HepG2 (cell line): ENCODE measurements around the gene ERCC6L2. TPM values are rescaled to one million over a fixed set of nuclear protein-coding genes. Genes with fewer than 3 reads are reported as not detected.
A peak's percentile ranks its signal among the peaks of the same experiment; 100 is the strongest.

Experiments used
- IRX3 ChIP-seq: sonication (generic); formaldehyde crosslinking; IDR thresholded peaks from 2 replicates; pipeline ENCODE4 v1.8.1; 2023; ENCODE audit warnings: mild to moderate bottlenecking, low read depth, missing genetic modification reagents, borderline replicate concordance
- PHF21A ChIP-seq: sonication (generic); formaldehyde crosslinking; IDR thresholded peaks from 2 replicates; pipeline ENCODE4 v1.5.0; 2020; ENCODE audit warnings: mild to moderate bottlenecking, missing genetic modification reagents
- REXO4 ChIP-seq: sonication (generic); formaldehyde crosslinking; IDR thresholded peaks from 2 replicates; pipeline ENCODE4 v1.8.0; 2022; ENCODE audit warnings: missing genetic modification reagents, mild to moderate bottlenecking, borderline replicate concordance
- ZFY ChIP-seq: sonication (generic); formaldehyde crosslinking; IDR thresholded peaks from 2 replicates; pipeline ENCODE4 v1.4.0; 2020; ENCODE audit warnings: missing genetic modification reagents
- ZNF605 ChIP-seq: sonication (generic); formaldehyde crosslinking; IDR thresholded peaks from 2 replicates; pipeline ENCODE4 v1.8.0; 2022; ENCODE audit warnings: mild to moderate bottlenecking, missing genetic modification reagents
- ZNF660 ChIP-seq: sonication (generic); formaldehyde crosslinking; IDR thresholded peaks from 2 replicates; pipeline ENCODE4 v1.5.1; 2020; ENCODE audit warnings: mild to moderate bottlenecking, low read depth, missing genetic modification reagents, borderline replicate concordance
- polyA plus RNA-seq, 8 experiments: library from polyadenylated mRNA; depleted of rRNA in 3 of 8; stranded (reverse) in 7 of 8; unstranded in 1 of 8; fragments of >200 nt; fragmentation: Illumina TruSeq in 4 of 8; extraction: Trizol in 4 of 8; gene quantifications; 2 replicates each; pipeline versions ENCODE4 v1.2.1 to v1.2.3, GENCODE V29; 2011 to 2016; ENCODE audit warnings: low read depth in 4 of 8, missing spikeins in 1 of 8, mixed read lengths in 1 of 8; ENCODE audit not compliant: insufficient read depth in 1 of 8
- total RNA-seq, 5 experiments: library from RNA; depleted of rRNA; stranded (reverse); fragments of >200 nt; fragmentation: Illumina TruSeq; extraction: Trizol; gene quantifications; 2 replicates each; pipeline ENCODE4 v1.2.3, GENCODE V29; 2016; ENCODE audit warnings: low read depth in 1 of 5
- TF ChIP-seq, protein P1 (sequence below), 2 experiments: fragments of 450-650 bp in 1 of 2; sonication (generic) in 1 of 2; formaldehyde crosslinking in 1 of 2; IDR thresholded peaks; 2 replicates each; pipeline versions ENCODE4 v1.6.1 to v1.8.0; 2016 to 2022; ENCODE audit warnings: antibody characterized with exemption in 1 of 2, mild to moderate bottlenecking in 1 of 2, missing genetic modification reagents in 1 of 2
- TF ChIP-seq, protein P2 (sequence below): sonication (generic); formaldehyde crosslinking; IDR thresholded peaks from 2 replicates; pipeline ENCODE4 v1.4.0; 2020; ENCODE audit warnings: mild to moderate bottlenecking, missing genetic modification reagents, borderline replicate concordance
- TF ChIP-seq, protein P3 (sequence below): IDR thresholded peaks from 2 replicates; pipeline ENCODE4 v1.6.1; 2016; ENCODE audit warnings: low read depth, missing genetic modification reagents, missing compliant biosample characterization

Gene ERCC6L2
- total and polyA plus RNA-seq, 2 of the 13 experiments (the other 11 are each of a cell fraction or from before 2014, with no cell fraction given) = 13.4 to 45.9 TPM

DNA sequence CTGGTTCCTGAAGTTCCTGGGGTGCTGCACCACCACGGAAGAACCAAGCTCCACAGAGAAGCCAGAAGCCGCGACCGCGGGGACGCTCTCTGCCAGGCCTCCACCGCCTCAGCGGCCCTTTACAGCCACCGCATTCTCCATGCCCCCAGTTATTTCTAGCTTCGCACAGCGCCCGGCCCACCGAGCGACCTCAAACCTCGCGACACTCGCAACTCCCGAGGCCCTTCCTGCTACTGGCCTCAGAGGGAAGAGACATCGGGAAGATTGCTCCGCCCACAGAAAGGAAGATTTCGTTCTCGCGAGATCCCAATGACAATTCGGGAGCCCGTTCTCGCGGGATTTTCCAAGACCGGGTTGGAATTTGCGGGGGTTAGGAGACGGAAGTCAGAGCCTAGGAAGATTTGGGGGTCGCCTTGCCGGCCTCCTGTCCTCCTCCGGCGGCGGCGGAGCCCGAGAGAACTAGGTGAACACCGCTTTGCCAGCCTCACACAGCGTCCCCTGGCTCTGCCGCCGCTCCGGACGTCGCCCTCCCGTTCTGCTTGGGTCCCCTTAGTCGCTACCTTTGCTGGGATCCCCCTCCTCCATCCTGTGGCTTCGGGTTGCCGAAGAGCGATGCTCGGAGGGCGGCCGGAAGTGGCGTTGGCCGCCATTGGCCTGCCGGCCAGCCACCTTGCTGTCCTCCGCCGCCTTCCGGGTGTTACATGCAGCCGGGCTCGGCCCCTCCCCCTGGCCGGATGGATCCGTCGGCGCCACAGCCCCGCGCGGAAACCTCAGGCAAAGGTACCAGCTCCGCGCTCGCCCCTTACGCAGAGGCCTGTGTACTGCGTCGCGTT lies at the start of gene ERCC6L2 (continued):
- TF ChIP-seq, protein P1, sequence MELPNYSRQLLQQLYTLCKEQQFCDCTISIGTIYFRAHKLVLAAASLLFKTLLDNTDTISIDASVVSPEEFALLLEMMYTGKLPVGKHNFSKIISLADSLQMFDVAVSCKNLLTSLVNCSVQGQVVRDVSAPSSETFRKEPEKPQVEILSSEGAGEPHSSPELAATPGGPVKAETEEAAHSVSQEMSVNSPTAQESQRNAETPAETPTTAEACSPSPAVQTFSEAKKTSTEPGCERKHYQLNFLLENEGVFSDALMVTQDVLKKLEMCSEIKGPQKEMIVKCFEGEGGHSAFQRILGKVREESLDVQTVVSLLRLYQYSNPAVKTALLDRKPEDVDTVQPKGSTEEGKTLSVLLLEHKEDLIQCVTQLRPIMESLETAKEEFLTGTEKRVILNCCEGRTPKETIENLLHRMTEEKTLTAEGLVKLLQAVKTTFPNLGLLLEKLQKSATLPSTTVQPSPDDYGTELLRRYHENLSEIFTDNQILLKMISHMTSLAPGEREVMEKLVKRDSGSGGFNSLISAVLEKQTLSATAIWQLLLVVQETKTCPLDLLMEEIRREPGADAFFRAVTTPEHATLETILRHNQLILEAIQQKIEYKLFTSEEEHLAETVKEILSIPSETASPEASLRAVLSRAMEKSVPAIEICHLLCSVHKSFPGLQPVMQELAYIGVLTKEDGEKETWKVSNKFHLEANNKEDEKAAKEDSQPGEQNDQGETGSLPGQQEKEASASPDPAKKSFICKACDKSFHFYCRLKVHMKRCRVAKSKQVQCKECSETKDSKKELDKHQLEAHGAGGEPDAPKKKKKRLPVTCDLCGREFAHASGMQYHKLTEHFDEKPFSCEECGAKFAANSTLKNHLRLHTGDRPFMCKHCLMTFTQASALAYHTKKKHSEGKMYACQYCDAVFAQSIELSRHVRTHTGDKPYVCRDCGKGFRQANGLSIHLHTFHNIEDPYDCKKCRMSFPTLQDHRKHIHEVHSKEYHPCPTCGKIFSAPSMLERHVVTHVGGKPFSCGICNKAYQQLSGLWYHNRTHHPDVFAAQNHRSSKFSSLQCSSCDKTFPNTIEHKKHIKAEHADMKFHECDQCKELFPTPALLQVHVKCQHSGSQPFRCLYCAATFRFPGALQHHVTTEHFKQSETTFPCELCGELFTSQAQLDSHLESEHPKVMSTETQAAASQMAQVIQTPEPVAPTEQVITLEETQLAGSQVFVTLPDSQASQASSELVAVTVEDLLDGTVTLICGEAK (IDR thresholded peaks at IDR 0.05) = peak; percentile 92
- TF ChIP-seq, protein P1 (CRISPR knock-in tag; IDR thresholded peaks at IDR 0.05) = peak; percentile 83
- TF ChIP-seq IRX3 (CRISPR knock-in tag) (peak; percentile 54), PHF21A (CRISPR knock-in tag) (peak; percentile 76), ZNF660 (CRISPR knock-in tag) (0 out of 2 replicates have a peak, but pooled peaks have one; percentile 55), ZNF605 (CRISPR knock-in tag) (peak; percentile 79), ZFY (CRISPR knock-in tag) (peak; percentile 87), REXO4 (peak; percentile 50; the same call in 1 of the 2 replicates)
- TF ChIP-seq, protein P2, sequence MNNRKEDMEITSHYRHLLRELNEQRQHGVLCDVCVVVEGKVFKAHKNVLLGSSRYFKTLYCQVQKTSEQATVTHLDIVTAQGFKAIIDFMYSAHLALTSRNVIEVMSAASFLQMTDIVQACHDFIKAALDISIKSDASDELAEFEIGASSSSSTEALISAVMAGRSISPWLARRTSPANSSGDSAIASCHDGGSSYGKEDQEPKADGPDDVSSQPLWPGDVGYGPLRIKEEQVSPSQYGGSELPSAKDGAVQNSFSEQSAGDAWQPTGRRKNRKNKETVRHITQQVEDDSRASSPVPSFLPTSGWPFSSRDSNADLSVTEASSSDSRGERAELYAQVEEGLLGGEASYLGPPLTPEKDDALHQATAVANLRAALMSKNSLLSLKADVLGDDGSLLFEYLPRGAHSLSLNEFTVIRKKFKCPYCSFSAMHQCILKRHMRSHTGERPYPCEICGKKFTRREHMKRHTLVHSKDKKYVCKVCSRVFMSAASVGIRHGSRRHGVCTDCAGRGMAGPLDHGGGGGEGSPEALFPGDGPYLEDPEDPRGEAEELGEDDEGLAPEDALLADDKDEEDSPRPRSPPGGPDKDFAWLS = no peak
- TF ChIP-seq, protein P3, sequence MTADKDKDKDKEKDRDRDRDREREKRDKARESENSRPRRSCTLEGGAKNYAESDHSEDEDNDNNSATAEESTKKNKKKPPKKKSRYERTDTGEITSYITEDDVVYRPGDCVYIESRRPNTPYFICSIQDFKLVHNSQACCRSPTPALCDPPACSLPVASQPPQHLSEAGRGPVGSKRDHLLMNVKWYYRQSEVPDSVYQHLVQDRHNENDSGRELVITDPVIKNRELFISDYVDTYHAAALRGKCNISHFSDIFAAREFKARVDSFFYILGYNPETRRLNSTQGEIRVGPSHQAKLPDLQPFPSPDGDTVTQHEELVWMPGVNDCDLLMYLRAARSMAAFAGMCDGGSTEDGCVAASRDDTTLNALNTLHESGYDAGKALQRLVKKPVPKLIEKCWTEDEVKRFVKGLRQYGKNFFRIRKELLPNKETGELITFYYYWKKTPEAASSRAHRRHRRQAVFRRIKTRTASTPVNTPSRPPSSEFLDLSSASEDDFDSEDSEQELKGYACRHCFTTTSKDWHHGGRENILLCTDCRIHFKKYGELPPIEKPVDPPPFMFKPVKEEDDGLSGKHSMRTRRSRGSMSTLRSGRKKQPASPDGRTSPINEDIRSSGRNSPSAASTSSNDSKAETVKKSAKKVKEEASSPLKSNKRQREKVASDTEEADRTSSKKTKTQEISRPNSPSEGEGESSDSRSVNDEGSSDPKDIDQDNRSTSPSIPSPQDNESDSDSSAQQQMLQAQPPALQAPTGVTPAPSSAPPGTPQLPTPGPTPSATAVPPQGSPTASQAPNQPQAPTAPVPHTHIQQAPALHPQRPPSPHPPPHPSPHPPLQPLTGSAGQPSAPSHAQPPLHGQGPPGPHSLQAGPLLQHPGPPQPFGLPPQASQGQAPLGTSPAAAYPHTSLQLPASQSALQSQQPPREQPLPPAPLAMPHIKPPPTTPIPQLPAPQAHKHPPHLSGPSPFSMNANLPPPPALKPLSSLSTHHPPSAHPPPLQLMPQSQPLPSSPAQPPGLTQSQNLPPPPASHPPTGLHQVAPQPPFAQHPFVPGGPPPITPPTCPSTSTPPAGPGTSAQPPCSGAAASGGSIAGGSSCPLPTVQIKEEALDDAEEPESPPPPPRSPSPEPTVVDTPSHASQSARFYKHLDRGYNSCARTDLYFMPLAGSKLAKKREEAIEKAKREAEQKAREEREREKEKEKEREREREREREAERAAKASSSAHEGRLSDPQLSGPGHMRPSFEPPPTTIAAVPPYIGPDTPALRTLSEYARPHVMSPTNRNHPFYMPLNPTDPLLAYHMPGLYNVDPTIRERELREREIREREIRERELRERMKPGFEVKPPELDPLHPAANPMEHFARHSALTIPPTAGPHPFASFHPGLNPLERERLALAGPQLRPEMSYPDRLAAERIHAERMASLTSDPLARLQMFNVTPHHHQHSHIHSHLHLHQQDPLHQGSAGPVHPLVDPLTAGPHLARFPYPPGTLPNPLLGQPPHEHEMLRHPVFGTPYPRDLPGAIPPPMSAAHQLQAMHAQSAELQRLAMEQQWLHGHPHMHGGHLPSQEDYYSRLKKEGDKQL (CRISPR knock-in tag) = no peak
